HL-60/S4 treated with phorbol 12-myristate 13-acetate at 8.2 ng/mL for 4 days and 3 days (cell line): Measurements from ENCODE around the gene NPHP3.

Experiments used
- in situ Hi-C: fragments of 300-500 bp; cut with MboI; formaldehyde crosslinking; loops from 2 replicates; pipeline ENCODE4 v1.15.0; 2022; ENCODE audit warnings: low sequenced_read_pairs

The NPHP3 gene, protein sequence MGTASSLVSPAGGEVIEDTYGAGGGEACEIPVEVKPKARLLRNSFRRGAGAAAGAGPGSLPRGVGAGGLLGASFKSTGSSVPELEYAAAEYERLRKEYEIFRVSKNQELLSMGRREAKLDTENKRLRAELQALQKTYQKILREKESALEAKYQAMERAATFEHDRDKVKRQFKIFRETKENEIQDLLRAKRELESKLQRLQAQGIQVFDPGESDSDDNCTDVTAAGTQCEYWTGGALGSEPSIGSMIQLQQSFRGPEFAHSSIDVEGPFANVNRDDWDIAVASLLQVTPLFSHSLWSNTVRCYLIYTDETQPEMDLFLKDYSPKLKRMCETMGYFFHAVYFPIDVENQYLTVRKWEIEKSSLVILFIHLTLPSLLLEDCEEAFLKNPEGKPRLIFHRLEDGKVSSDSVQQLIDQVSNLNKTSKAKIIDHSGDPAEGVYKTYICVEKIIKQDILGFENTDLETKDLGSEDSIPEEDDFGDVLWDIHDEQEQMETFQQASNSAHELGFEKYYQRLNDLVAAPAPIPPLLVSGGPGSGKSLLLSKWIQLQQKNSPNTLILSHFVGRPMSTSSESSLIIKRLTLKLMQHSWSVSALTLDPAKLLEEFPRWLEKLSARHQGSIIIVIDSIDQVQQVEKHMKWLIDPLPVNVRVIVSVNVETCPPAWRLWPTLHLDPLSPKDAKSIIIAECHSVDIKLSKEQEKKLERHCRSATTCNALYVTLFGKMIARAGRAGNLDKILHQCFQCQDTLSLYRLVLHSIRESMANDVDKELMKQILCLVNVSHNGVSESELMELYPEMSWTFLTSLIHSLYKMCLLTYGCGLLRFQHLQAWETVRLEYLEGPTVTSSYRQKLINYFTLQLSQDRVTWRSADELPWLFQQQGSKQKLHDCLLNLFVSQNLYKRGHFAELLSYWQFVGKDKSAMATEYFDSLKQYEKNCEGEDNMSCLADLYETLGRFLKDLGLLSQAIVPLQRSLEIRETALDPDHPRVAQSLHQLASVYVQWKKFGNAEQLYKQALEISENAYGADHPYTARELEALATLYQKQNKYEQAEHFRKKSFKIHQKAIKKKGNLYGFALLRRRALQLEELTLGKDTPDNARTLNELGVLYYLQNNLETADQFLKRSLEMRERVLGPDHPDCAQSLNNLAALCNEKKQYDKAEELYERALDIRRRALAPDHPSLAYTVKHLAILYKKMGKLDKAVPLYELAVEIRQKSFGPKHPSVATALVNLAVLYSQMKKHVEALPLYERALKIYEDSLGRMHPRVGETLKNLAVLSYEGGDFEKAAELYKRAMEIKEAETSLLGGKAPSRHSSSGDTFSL (N-terminal part only)

DNA sequence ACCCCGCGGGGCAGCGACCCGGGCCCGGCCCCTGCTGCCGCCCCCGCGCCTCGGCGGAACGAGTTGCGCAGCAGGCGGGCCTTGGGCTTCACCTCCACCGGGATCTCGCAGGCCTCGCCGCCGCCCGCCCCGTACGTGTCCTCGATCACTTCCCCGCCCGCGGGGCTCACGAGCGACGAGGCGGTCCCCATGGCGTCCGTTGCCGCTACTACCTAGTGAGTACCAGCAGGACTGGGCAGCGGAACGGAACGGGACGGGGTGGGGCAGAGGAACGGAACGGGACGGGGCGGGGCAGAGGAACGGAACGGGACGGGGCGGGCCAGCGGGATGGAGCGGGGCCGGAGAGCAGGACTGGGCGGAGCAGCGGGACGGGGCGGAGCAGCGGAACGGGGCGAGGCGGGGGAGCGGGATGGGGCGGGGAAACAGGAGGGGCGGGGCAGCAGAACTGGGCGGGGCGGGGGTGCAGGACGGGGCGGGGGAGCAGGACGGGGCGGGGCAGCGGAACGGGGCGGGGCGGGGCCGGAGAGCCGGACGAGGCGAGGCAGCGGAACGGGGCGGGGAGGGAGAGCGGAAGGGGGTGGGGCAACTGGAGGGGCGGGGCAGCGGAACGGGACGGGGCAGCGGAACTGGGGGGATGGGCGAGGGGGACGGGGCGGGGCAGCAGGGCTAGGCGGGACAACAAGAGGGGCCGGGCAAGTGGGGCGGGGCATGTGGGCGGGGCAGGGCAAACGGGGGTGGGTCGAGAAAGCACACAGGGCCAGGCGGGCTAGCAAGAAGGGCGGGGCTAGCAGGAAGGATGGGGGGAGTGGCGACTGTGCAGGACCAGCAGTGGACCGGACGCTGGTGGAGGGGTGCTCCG, at the start of gene NPHP3:
NPHP3 (minus strand) TSS at position 245 of the 859 bp plus-strand sequence; CDS start at position 191, 54 bp downstream.
- in situ Hi-C loops, result loop anchor here (25.0 kb wide), 1 partner anchor 915 kb away; no protein-coding TSS in a partner anchor

DNA sequence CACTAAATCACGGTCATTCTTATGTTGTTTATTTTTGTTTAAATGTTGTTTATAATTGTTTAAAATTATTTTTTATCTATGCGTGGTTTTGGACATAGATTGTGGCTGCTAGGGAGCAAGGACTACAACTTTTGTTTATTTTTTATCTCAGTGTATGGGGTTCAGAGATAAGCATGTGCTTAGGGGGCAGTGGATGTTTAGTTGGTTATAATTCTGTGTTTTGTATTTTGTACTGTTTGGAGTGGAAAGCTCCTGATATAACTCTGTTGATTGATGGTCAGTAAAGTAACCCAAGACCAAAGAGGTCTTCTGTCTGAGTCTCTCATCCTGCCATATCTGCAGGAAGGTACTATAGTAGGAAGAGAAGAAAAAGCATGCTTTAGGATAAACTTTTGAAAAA, 36.5 kb upstream of the NPHP3 start:
- in situ Hi-C loops, result no loop called here

DNA sequence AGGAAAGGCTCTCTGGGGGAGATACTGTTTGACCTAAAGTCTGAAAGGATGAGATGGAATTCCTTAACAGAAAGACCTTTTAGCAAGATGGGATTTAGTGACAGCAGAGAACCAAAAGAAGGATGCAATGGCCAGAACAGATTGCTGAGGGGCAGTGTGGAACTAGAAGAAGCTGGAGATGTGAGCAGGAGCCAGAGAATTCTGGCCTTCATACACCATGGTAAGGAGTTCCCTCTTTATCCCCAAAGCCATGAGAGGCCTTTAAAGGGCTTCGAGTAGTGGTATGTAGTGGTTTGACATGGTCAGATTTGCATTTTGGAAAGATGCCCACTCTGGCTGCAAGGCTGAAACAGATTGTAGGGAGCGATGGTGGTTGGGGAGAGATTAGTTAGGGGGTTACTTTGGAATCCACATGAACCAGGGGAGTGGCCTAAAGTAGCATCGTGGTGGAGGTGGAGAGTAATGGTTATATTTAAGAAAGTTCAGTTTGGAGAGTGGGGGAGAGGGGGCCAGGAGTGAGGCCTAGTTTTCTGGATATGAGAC, 34.0 kb upstream of the NPHP3 start:
- in situ Hi-C loops, result no loop called here

DNA sequence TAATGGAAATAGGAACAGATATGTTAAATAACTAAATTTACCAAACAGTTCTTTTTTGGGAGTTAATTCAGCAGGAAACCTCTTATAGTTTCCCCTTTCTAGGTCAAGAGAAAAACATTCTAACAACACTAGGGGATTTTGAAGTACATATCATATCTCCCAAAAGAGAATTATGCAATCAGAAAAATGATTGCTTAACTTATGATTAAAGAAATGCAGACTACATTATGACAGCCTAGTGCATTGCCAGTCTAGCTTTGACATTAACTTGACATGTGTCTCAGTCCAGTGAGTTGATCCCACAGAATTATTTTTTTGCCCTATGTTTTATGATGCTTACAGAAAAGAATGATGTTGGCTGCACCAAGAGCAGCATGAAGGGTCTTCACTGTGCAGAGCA, 31.7 kb upstream of the NPHP3 start:
- in situ Hi-C loops, result no loop called here

DNA sequence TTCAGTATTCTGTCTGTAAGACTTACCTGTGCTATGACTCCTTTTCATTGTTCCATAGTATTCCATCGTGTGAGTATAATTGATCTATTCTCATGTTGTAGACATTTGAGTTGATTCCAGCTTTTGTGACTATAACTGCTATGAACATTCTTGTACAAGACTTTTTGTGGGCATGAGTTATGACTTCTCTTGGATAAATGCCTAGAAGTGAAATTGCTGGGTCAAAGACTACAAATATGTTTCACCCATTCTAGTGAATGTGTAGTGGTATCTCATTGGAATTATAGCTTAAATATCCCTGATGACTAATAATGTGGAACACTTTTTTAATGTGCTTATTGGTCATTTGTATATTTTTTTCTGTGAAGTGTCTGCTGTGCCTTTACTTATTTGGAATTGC, 27.6 kb upstream of the NPHP3 start:
- in situ Hi-C loops, result loop anchor here (25.0 kb wide), 1 partner anchor 638 kb away; no protein-coding TSS in a partner anchor

DNA sequence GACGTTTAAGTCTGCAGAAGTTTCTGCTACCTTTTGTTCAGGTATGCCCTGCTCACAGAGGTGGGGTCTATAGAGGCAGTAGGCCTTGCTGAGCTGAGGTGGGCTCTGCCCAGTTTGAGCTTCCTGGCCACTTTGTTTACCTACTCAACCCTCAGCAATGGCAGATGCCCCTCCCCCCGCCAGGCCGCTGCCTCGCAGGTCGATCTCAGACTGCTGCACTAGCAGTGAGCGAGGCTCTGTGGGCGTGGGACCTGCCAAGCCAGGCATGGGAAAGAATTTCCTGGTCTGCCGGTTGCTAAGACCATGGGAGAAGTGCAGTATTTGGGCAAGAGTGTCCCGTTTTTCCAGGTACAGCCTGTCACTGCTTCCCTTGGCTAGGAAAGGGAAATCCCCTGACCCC, 24.5 kb upstream of the NPHP3 start:
- in situ Hi-C loops, result loop anchor here (25.0 kb wide), 1 partner anchor 641 kb away; no protein-coding TSS in a partner anchor

DNA sequence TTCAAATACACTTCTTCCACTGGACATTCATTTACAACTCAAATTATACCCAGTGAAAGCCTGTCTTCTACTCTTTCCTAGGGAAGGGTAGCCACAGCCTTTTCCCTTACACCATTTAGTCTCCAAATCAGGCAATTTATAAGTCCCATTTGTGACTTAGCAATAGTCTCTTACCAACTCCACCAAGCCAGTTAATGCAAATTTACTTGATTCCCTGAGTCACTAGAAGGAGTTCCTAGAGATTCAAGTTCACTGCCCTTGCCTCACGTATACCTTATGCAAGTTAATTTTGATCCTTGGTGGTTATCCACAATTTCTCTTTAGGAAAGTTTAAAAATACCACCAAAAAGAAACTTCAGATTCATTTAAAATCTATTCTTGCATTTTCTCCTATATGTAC, 16.1 kb upstream of the NPHP3 start:
- in situ Hi-C loops, result loop anchor here (25.0 kb wide), 1 partner anchor 649 kb away; no protein-coding TSS in a partner anchor

DNA sequence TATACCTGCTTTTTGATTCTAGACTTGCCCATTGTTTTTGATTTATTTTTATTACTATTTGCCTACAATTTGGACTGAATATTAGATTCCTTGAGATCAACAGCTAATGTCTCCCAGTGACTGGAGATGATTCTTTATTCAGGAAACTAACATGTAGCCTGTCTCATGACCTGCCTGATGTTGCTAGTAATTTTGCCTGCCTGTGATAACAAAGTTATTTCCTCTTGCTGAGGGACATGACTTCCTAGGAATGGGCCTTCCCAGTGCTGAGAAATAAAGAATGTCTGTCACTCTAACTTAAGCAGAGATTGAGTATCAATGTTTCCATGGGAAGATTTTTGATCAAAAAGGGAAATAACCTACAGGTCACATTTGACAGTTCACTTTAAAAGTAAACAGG, 13.4 kb upstream of the NPHP3 start:
- in situ Hi-C loops, result loop anchor here (25.0 kb wide), 1 partner anchor 652 kb away; no protein-coding TSS in a partner anchor

DNA sequence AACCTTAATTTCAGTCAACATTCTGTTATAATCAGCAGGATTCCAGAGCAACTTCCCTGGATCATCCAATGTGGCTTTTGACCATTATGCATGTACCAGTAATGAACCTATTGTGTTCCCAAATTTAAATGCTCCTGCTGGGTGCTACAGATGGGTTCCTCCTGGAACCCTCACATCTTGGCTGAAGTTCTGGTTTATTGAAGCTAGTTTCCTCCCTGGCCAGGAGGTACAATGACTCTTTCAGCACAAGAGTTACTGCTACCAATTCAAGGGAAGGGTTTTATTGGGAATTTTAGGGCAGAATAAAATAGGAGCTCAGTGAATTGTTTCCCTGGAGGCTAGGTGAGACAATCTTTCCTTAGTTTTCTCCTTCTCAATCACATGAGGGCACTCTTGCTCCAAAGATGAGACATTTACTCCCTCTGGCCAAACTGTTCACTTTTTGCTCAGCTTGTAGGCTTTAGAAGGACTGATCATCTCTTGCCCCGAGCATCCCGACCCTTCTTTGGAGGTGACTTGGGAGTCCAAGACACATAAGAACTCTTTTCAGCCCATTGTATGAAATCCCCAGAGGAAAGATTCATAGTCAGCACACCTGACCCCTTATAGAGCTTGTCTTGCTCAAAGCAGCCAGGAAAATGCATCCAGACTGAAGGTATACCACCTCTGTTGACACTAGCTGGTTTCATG, 8.8 kb upstream of the NPHP3 start:
- in situ Hi-C loops, result loop anchor here (25.0 kb wide), 1 partner anchor 656 kb away; no protein-coding TSS in a partner anchor

DNA sequence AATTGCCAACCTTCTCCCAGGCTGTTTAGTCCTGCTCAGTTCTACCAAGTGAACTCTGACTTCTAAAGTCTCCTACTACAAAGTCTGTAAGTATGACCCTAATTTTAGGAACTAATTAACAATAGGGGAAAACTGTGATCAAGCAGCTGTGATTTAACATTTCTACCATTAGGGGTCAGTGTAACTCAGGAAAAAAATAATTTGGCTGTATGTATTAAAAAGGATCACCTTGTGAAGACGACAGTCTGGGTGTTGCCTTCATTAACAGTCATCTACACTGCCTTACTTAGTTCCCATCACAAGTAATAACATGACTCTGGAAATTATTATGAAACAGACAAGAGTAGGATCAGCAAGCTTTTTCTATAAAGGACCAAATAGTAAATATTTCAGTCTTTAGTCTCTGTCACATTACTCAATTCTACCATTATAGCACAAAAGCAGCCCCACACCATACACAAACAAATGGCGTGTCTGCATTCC, 4.2 kb upstream of the NPHP3 start:
- in situ Hi-C loops, result loop anchor here (25.0 kb wide), 1 partner anchor 661 kb away; no protein-coding TSS in a partner anchor

DNA sequence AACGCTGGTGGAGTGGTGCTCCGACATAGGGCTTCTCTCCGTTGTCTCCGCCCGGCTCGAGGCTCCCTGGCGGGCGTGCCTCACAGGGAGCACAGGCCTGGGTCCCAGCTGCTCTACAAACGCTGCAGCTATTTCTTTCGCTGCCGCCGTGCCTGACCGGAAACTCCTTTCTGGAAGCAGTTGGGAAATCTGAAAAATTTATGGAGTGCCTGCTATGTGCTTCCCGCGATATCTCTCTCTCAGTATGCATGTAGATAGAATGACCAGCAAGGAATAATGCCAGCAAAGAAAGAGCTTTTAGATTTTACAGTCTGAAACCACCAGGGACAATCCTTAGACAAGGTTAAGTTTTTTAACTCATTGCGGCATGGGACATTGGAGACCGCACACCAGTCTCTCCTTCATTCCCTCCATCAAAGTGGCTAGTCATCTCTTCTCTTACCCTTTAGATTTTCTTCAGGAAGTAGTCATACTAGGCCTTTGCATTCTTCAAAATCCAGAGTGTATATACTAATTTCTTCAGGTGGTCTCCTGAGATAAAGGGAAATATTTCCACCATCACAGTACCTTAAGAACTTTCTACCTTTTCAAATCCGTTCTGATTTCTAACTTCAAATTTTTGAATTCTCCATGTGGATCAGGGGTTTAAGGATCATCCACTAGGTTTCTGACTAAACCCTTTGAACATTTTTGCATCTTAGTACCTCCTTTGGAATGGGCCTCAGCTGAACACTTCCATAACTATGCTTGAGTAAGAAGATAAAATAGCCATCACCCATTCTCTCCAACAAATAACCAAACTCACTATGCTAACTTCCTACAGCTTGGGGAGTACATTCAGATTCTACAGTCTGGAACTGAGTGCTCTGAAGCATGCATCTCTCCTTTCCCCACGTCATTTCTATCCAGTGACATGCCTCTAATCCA, 1.1 kb upstream of the NPHP3 start:
- in situ Hi-C loops, result loop anchor here (25.0 kb wide), 1 partner anchor 914 kb away; no protein-coding TSS in a partner anchor

DNA sequence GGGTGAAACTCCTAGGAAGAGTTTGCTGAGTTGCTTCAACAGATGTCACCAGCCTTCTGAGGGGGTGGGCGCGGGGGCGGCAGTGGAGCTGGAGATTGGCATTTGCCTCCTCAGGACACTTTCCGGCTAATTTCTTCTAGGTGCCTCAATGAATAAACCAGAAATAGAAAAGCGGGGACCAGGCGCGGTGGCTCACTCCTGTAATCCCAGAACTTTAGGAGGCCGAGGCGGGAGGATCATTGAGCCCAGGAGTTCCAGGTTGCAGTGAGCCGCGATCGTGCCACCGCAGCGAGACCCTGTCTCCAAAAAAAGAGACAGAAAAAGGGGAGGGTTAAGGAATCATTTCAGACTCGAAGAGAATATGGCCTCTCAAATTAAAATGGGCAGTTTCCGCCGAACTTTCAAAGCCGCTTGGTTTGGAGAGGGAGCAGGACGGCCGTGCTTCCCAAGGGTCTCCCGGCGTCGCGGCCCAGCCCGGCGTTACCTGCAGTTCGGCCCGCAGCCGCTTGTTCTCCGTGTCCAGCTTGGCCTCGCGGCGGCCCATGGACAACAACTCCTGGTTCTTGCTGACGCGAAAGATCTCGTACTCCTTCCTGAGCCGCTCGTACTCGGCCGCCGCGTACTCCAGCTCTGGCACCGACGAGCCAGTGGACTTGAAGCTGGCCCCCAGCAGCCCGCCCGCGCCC, 587 bp downstream of the NPHP3 start:
- in situ Hi-C loops, result loop anchor here (25.0 kb wide), 1 partner anchor 916 kb away; no protein-coding TSS in a partner anchor

DNA sequence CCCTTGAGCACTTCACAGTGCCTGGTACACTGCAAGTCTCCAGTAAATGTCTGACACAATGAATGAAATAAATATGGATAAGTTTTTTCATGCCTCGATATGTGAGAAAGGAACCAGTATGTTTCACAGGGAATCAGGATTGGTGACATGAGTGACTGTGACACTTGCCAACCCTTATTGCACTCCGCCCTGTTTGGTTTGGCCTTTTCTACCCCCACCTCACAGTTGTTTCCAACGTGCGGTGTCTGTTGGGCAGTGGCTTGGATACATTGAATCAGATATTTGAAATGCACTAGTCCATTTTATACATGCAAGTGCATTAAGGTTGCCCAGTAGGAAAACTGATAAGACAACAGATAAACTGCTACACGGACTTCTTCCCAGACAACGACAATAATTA, 2.0 kb downstream of the NPHP3 start:
- in situ Hi-C loops, result loop anchor here (25.0 kb wide), 1 partner anchor 917 kb away; no protein-coding TSS in a partner anchor

DNA sequence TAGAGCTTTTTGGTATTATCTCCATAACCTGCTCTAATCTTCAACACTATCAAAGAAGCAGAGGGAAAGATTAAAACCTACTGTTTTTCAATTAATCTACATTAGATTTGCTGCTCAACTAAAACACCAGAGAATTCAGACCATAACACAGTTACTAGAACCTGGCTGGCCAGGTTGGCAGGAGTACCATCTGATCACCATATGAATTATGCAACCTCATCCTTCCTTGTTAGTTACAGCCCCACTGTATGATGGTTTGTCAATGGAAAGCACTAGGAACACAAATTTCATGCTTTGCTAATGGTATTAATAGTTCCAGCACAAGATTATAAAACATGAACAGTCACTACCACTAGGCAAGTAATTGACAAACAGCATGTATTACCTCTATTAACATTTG, 5.8 kb downstream of the NPHP3 start:
- in situ Hi-C loops, result loop anchor here (25.0 kb wide), 1 partner anchor 921 kb away; no protein-coding TSS in a partner anchor

DNA sequence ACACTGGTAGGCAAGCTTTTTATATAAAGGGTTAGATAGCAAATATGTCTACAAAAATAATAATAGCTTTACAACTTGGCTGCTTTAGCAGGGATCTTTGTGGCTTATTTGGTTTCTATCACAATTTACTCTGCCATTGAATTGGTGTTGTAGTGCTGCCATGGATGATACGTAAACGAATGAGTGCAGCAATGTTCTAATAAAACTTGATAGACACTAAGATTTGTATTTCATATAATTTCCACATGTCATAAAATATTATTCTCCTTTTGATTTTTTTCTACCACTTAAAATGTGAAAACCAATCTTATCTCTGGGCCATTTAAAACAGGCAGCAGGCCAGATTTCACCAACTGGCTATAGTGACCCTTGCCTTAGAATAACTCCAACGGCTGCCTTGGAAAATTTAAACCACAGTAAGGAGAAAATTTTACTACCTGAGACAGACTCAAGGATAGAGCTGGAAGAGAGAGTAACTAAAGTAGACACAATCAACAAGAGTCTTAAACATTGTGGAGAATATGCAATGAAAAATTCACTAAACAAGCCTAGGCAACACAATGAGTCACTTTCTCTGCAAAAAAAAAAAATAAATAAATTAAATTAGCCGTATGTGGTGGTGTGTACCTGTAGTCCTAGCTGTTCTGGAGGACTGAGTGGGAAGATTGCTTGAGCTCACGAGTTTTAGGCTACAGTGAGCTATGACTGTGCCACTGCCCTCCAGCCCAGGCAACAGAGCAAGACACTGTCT, 8.1 kb downstream of the NPHP3 start:
- in situ Hi-C loops, result loop anchor here (25.0 kb wide), 1 partner anchor 923 kb away; no protein-coding TSS in a partner anchor

DNA sequence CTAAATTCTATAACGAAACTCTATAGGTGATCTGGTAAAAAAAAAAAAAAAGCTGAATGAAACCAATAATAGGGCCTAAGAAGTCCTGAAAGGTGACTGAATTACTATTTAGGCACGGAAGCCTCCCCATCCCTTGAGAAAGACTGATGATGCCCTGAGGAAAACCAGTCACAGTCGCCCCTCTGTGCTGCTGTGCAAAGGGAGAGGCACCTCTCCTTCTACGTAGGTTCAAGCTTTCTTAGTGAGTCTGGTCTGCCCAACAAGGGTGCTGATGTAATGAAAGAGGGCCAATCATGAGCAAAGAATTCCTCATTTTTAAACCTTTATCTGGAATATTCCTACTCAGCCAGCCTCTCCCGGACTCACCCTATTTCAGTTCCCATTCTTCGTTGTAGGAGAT, 11.9 kb downstream of the NPHP3 start:
- in situ Hi-C loops, result loop anchor here (25.0 kb wide), 1 partner anchor 927 kb away; no protein-coding TSS in a partner anchor
